ENCODE results near the gene NOP14. TPM values are rescaled to one million over a fixed set of nuclear protein-coding genes. Genes with fewer than 3 reads are reported as not detected.

Gene NOP14
- total and polyA plus RNA-seq, 2 of the 8 experiments (the other 6 are each of a cell fraction or from before 2014, with no cell fraction given), result 8.6 to 45.3 TPM

GRCh38 chr4:3010577-3010976 is 47.4 kb upstream of the NOP14 start:
- Histone ChIP-seq H2BK15ac (ENCODE audit: low read length) (no peak overlapping the region), H2BK12ac (ENCODE audit: low read depth, low read length) (no peak overlapping the region), H3K4me1 (replicated peaks in 1 of 4; ENCODE audit: control insufficient read depth in 3 of 4, insufficient read depth in 4 of 4, low read length in 3 of 4) (no peaks in the 10 kb centered on the region), H3K4me3 (ENCODE audit: extremely low read depth in 1 of 4, insufficient read depth in 2 of 4, low read depth in 3 of 4, low read length in 4 of 4) (no peak overlapping the region), H4K20me1 (replicated peaks in 1 of 2; ENCODE audit: control insufficient read depth in 1 of 2, insufficient read depth in 2 of 2, low read length in 2 of 2) (no peaks in the 10 kb centered on the region), H2AK5ac (ENCODE audit: low read depth, low read length) (no peak overlapping the region), H3K4me2 (ENCODE audit: insufficient read depth in 1 of 2, low read depth in 2 of 2, low read length in 2 of 2) (no peak overlapping the region), H3K36me3 (ENCODE audit: control insufficient read depth in 2 of 4, insufficient read depth in 4 of 4, low read length in 3 of 4) (no peaks in the 10 kb centered on the region), H2BK20ac (ENCODE audit: low read length) (no peak overlapping the region), H4K91ac (replicated peaks; ENCODE audit: insufficient read length, low read length) (no peak overlapping the region), H3K14ac (ENCODE audit: insufficient read length) (no peak overlapping the region), H3K79me2 (ENCODE audit: control insufficient read depth in 1 of 2, insufficient read depth in 2 of 2, low read length in 2 of 2) (no peaks in the 10 kb centered on the region), H2BK120ac (replicated peaks; ENCODE audit: low read depth, low read length) (no peak overlapping the region), H3K23ac (ENCODE audit: insufficient read length) (no peak overlapping the region), H3K56ac (replicated peaks; ENCODE audit: insufficient read length, low read depth, low read length) (no peak overlapping the region), H3K23me2 (ENCODE audit: low read depth, low read length) (no peaks in the 10 kb centered on the region), H3K79me1 (ENCODE audit: low read depth, low read length) (no peaks in the 10 kb centered on the region), H3K9ac (replicated peaks in 1 of 4; ENCODE audit: extremely low read depth in 1 of 4, low read depth in 3 of 4, low read length in 3 of 4) (no peak overlapping the region), H4K5ac (ENCODE audit: insufficient read length, low read depth, low read length) (no peak overlapping the region), H3K27ac (ENCODE audit: low read depth, low read length) (no peak overlapping the region), H2AFZ (ENCODE audit: low read length) (no peak overlapping the region), H4K8ac (ENCODE audit: extremely low read depth, insufficient read depth, low read length) (no peak overlapping the region), H3K27me3 (replicated peaks in 1 of 4; ENCODE audit: control insufficient read depth in 3 of 4, extremely low read depth in 1 of 4, insufficient read depth in 3 of 4, low read length in 3 of 4) (no peaks in the 10 kb centered on the region), H3K9me3 (ENCODE audit: insufficient read depth in 2 of 2, low read depth in 1 of 2, low read length in 1 of 2) (no peaks in the 10 kb centered on the region), H3K18ac (ENCODE audit: extremely low read depth, low read length) (no peak overlapping the region), H3K4ac (replicated peaks; ENCODE audit: insufficient read length, low read depth, low read length) (no peak overlapping the region), H2BK5ac (ENCODE audit: low read depth, low read length) (no peak overlapping the region)
- FAIRE-seq (no peak), DNase-seq (ENCODE audit: low read depth in 1 of 2, low spot score in 2 of 2) (no peak)
- 91% methylated on average over 2 of the region's 2 CpGs; no CpG with 5 or more reads in 1 of the 2 experiments for WGBS, 2 experiments (ENCODE audit: extremely low coverage in 1 of 2, insufficient coverage in 1 of 2, insufficient read length in 1 of 2, insufficient replicate concordance in 2 of 2, low coverage in 1 of 2, low lambda C conversion rate in 2 of 2, missing lambda C conversion rate in 1 of 2)
- ChIA-PET CTCF (ENCODE audit: partially characterized antibody) (interaction anchor here (1.4 to 7.4 kb wide), 2 partner anchors 27 to 34 kb away, joined by 4 to 89 read pairs; no protein-coding TSS in a partner anchor), POLR2A (ENCODE audit: partially characterized antibody) (no interaction called here)
- TF ChIP-seq ATF2 (IDR thresholded peaks at IDR 0.05; ENCODE audit: low read length), result no peak
- no peak for TF ChIP-seq RAD21 (IDR thresholded peaks at IDR 0.05 in 1 of 2, conservative IDR thresholded peaks at IDR 0.05 in 1 of 2; ENCODE audit: low read depth in 2 of 2, low read length in 2 of 2)
- TF ChIP-seq RFX5 (IDR thresholded peaks at IDR 0.05; ENCODE audit: borderline replicate concordance, low read depth, low read length), result no peak
- no peak for TF ChIP-seq HDAC2 (IDR thresholded peaks at IDR 0.05; ENCODE audit: borderline replicate concordance in 1 of 2, low read depth in 2 of 2, low read length in 2 of 2)
